Panc1 (cell line): ENCODE data around the gene CTSO. TPM values are rescaled to one million over a fixed set of nuclear protein-coding genes. Genes with fewer than 3 reads are reported as not detected.

Experiments
- ATAC-seq: fragments of 200-7000 bp; cut with Tn5 transposase; 2 replicates; pipeline ENCODE4 v1.9.1; 2020; ENCODE audit warnings: mild to moderate bottlenecking, moderate library complexity
- Bru-seq: library from RNA; stranded (reverse); fragments of 400-500 nt; gene quantifications from one replicate; lab custom pipeline; 2021; lab: Mats Ljungman, UMichigan
- BruChase-seq, 2 experiments: library from RNA; stranded (reverse); fragments of 400-500 nt; gene quantifications; one replicate each; lab custom pipeline; 2021; lab: Mats Ljungman, UMichigan
- BruUV-seq: library from RNA; stranded (reverse); fragments of 400-500 nt; replicated peaks from 2 replicates; lab custom pipeline; 2021; lab: Mats Ljungman, UMichigan
- CTCF ChIA-PET: fragments of 300-600 bp; sonication (Branson Sonifier 250); formaldehyde crosslinking; loops from one replicate; lab custom pipeline; 2022; ENCODE audit warnings: antibody characterized with exemption; lab: Charles Lee
- POLR2A ChIA-PET: fragments of 300-600 bp; sonication (Branson Sonifier 250); formaldehyde crosslinking; loops from one replicate; lab custom pipeline; 2022; ENCODE audit warnings: antibody characterized with exemption; lab: Charles Lee
- DNase-seq: peaks from one replicate; pipeline ENCODE4 v3.0.0-alpha.2; 2010; ENCODE audit warnings: low read depth, low spot score
- H3K27ac ChIP-seq: 2 replicates; pipeline ENCODE4 v1.5.1; 2011; ENCODE audit warnings: mild to moderate bottlenecking, low read length, inconsistent platforms
- H3K27me3 ChIP-seq: fragments of 200-500 bp; sonication (Bioruptor generic); 2 replicates; pipeline ENCODE4 v1.6.0; 2014; ENCODE audit warnings: low read length, inconsistent platforms; ENCODE audit not compliant: control insufficient read depth, insufficient read depth
- H3K36me3 ChIP-seq: fragments of 200-500 bp; sonication (Bioruptor generic); 2 replicates; pipeline ENCODE4 v1.5.1; 2014; ENCODE audit warnings: inconsistent platforms, mild to moderate bottlenecking, low read length, moderate library complexity; ENCODE audit not compliant: control insufficient read depth, insufficient read depth
- H3K4me1 ChIP-seq: 2 replicates; pipeline ENCODE4 v1.5.1; 2011; ENCODE audit warnings: inconsistent platforms, mild to moderate bottlenecking, low read length, moderate library complexity; ENCODE audit not compliant: control insufficient read depth, insufficient read depth
- H3K4me3 ChIP-seq, 2 experiments: 2 replicates each; pipeline ENCODE4 v1.5.1; 2011 to 2012; ENCODE audit warnings: low read depth in 2 of 2, low read length in 2 of 2, mild to moderate bottlenecking in 2 of 2, inconsistent platforms in 1 of 2, moderate library complexity in 1 of 2
- H3K9me3 ChIP-seq: fragments of 200-500 bp; sonication (Bioruptor generic); 2 replicates; pipeline ENCODE4 v1.5.1; 2014; ENCODE audit warnings: low read depth, mild to moderate bottlenecking, inconsistent platforms, low read length, moderate library complexity; ENCODE audit not compliant: control insufficient read depth, insufficient read depth
- CTCF ChIP-seq: fragments of 450-650 bp; IDR thresholded peaks from 2 replicates; pipeline ENCODE4 v1.5.1; 2017; ENCODE audit warnings: mild to moderate bottlenecking
- POLR2AphosphoS5 ChIP-seq: IDR thresholded peaks from 2 replicates; pipeline ENCODE4 v1.6.1; 2012; ENCODE audit warnings: mild to moderate bottlenecking, low read depth, low read length, moderate library complexity
- REST ChIP-seq, 2 experiments: IDR thresholded peaks; 2 replicates each; pipeline ENCODE4 v1.6.1; 2011 to 2012; ENCODE audit warnings: low read depth in 2 of 2, control low read depth in 1 of 2, low read length in 1 of 2, mild to moderate bottlenecking in 1 of 2, moderate library complexity in 1 of 2; ENCODE audit not compliant: insufficient read depth in 1 of 2
- SIN3A ChIP-seq: IDR thresholded peaks from 2 replicates; pipeline ENCODE4 v1.6.1; 2012; ENCODE audit warnings: low read depth, mild to moderate bottlenecking, low read length, moderate library complexity, borderline replicate concordance; ENCODE audit not compliant: insufficient read depth
- TCF7L2 ChIP-seq: IDR thresholded peaks from 2 replicates; pipeline ENCODE4 v1.6.1; 2011; ENCODE audit warnings: mild to moderate bottlenecking, low read depth, low read length, inconsistent platforms
- in situ Hi-C: cut with HindIII; loops from 2 replicates; pipeline ENCODE4 v1.10.0; 2016; ENCODE audit warnings: low sequenced_read_pairs, low pct_unique_long_range_greater_than_20kb
- intact Hi-C: fragments of 100-400 bp; cut with micrococcal nuclease; formaldehyde crosslinking; loops from one replicate; pipeline ENCODE4 v1.10.0; 2022; ENCODE audit not compliant: unreplicated experiment
- long read RNA-seq: library from polyadenylated mRNA; unstranded; transcript quantifications from one replicate; pipeline ENCODE4 v2.0.0, GENCODE V29; 2021; ENCODE audit not compliant: unreplicated experiment
- polyA plus RNA-seq: library from polyadenylated mRNA; unstranded; fragments of >200 nt; gene quantifications from one replicate; pipeline ENCODE4 v1.2.1, GENCODE V29; 2012; ENCODE audit warnings: missing spikeins; ENCODE audit not compliant: insufficient read length
- total RNA-seq: library from RNA; stranded (reverse); gene quantifications from one replicate; pipeline ENCODE4 v1.2.1, GENCODE V29; 2021; ENCODE audit not compliant: unreplicated experiment

Gene CTSO
- total RNA-seq: 3.3 TPM
- 1.8 TPM for polyA plus RNA-seq
- percentile 45 among the genes with signal in this experiment for Bru-seq, nascent RNA
- BruChase-seq, experiment 1, labeled RNA remaining after a 2-hour chase: percentile 46 among the genes with signal in this experiment
- BruChase-seq, experiment 2, labeled RNA remaining after a 6-hour chase: percentile 57 among the genes with signal in this experiment
- long read RNA-seq, transcript CTSO-201 (8 exons, 2,954 nt): major isoform, 17 of 19 reads
- long read RNA-seq, partial matches to known transcripts: 2 of 19 reads
- long read RNA-seq, other reads (novel, unspliced or antisense): 0 of 19 reads

- TF ChIP-seq TCF7L2: no peak
- peak; percentile 67 for TF ChIP-seq CTCF
- no peak for TF ChIP-seq SIN3A
- peak; percentile 51 for TF ChIP-seq POLR2AphosphoS5
- TF ChIP-seq REST (IDR thresholded peaks at IDR 0.05; ENCODE audit: insufficient read depth in 1 of 2, low read depth in 2 of 2, low read length in 1 of 2): no peak
- Histone ChIP-seq H3K4me1 (no peaks in the 10 kb centered on the region), H3K9me3 (no peaks in the 10 kb centered on the region), H3K4me3 (peak within 1 kb of the TSS; percentile 53 to 89), H3K27ac (peak within 1 kb of the TSS; percentile 83), H3K36me3 (no peaks in the 10 kb centered on the region), H3K27me3 (no peaks in the 10 kb centered on the region)
- CTCF ChIA-PET: interaction anchor here (0.7 to 0.8 kb wide), 2 partner anchors 132 to 992 kb away, joined by 3 to 6 read pairs; no protein-coding TSS in a partner anchor
- DNase-seq: peak; percentile 59
- no TSS peak for BruUV-seq
- intact Hi-C loops: loop anchor here (1.0 to 5.0 kb wide), 2 partner anchors 143 to 546 kb away; no protein-coding TSS in a partner anchor
- ATAC-seq: peak; percentile 99
- POLR2A ChIA-PET: no interaction called here
- in situ Hi-C loops: no loop called here
Observed at GRCh38 chr4:155953151-155954117, at the start of gene CTSO. CTSO (minus strand) TSS chr4:155953866; CDS start chr4:155953847, 19 bp downstream.

GRCh38 chr4:156000491-156000890, 46.8 kb upstream of the CTSO start:
- intact Hi-C loops (no loop called here), in situ Hi-C loops (no loop called here)
- no peaks in the 10 kb centered on the region for H3K36me3 ChIP-seq
- no peaks in the 10 kb centered on the region for H3K9me3 ChIP-seq
- no peaks in the 10 kb centered on the region for H3K27me3 ChIP-seq
- TF ChIP-seq POLR2AphosphoS5: no peak
- TF ChIP-seq REST (IDR thresholded peaks at IDR 0.05; ENCODE audit: insufficient read depth in 1 of 2, low read depth in 2 of 2, low read length in 1 of 2): no peak
- no peak for TF ChIP-seq TCF7L2
- no peak for TF ChIP-seq SIN3A
- no peak for TF ChIP-seq CTCF
- no peak overlapping the region for H3K27ac ChIP-seq
- no peak overlapping the region for H3K4me3 ChIP-seq
- CTCF ChIA-PET: no interaction called here
- no peak for ATAC-seq
- BruUV-seq: no TSS peak
- no peak for DNase-seq
- no peaks in the 10 kb centered on the region for H3K4me1 ChIP-seq
- POLR2A ChIA-PET: no interaction called here
